ENCODE results near the gene CNGA3. TPM values are rescaled to one million over a fixed set of nuclear protein-coding genes. Genes with fewer than 3 reads are reported as not detected.
"Not testable (repeated sequence)": the region's sequence is repeated elsewhere in the genome, so short reads cannot be mapped to it uniquely, and the experiment has no call there.

The CNGA3 gene
- polyA plus RNA-seq, 3 donors, result not detected

GRCh38 chr2:98317214-98317613, 29.0 kb upstream of the CNGA3 start:
- DNase-seq (ENCODE audit: extremely low read depth in 1 of 11, low read depth in 9 of 11, low spot score in 4 of 11), result no peak

- DNase-seq (ENCODE audit: extremely low read depth in 1 of 11, low read depth in 9 of 11, low spot score in 4 of 11), result not testable (repeated sequence)
Measured at GRCh38 chr2:98320171-98320570, 26.1 kb upstream of the CNGA3 start.

- no peak for DNase-seq (ENCODE audit: extremely low read depth in 1 of 11, low read depth in 9 of 11, low spot score in 4 of 11)
Measured at GRCh38 chr2:98324181-98324580, 22.1 kb upstream of the CNGA3 start.

GRCh38 chr2:98327776-98328175, 18.5 kb upstream of the CNGA3 start:
- no peak for DNase-seq (ENCODE audit: extremely low read depth in 1 of 11, low read depth in 9 of 11, low spot score in 4 of 11)

- no peak for DNase-seq (ENCODE audit: extremely low read depth in 1 of 11, low read depth in 9 of 11, low spot score in 4 of 11)
Measured at GRCh38 chr2:98329549-98329948, 16.7 kb upstream of the CNGA3 start.

- DNase-seq (ENCODE audit: extremely low read depth in 1 of 11, low read depth in 9 of 11, low spot score in 4 of 11), result no peak
Measured at GRCh38 chr2:98332989-98333388, 13.3 kb upstream of the CNGA3 start.

- no peak for DNase-seq (ENCODE audit: extremely low read depth in 1 of 11, low read depth in 9 of 11, low spot score in 4 of 11)
Measured at GRCh38 chr2:98333922-98334321, 12.3 kb upstream of the CNGA3 start.

GRCh38 chr2:98334439-98335078, 11.7 kb upstream of the CNGA3 start:
- no peak for DNase-seq (ENCODE audit: extremely low read depth in 1 of 11, low read depth in 9 of 11, low spot score in 4 of 11)

- no peak for DNase-seq (ENCODE audit: extremely low read depth in 1 of 11, low read depth in 9 of 11, low spot score in 4 of 11)
Measured at GRCh38 chr2:98335271-98335670, 11.0 kb upstream of the CNGA3 start.

GRCh38 chr2:98341241-98341640, 5.0 kb upstream of the CNGA3 start:
- no peak for DNase-seq (ENCODE audit: extremely low read depth in 1 of 11, low read depth in 9 of 11, low spot score in 4 of 11)

- DNase-seq (ENCODE audit: extremely low read depth in 1 of 11, low read depth in 9 of 11, low spot score in 4 of 11), result no peak
Measured at GRCh38 chr2:98343285-98343684, 3.0 kb upstream of the CNGA3 start.

GRCh38 chr2:98347298-98348065, 1.2 kb downstream of the CNGA3 start:
- DNase-seq (ENCODE audit: extremely low read depth in 1 of 11, low read depth in 9 of 11, low spot score in 4 of 11), result no peak

GRCh38 chr2:98348066-98348561, 1.9 kb downstream of the CNGA3 start:
- no peak for DNase-seq (ENCODE audit: extremely low read depth in 1 of 11, low read depth in 9 of 11, low spot score in 4 of 11)

- no peak for DNase-seq (ENCODE audit: extremely low read depth in 1 of 11, low read depth in 9 of 11, low spot score in 4 of 11)
Measured at GRCh38 chr2:98350411-98350810, 4.2 kb downstream of the CNGA3 start.

GRCh38 chr2:98355881-98356280, 9.6 kb downstream of the CNGA3 start:
- DNase-seq (ENCODE audit: extremely low read depth in 1 of 11, low read depth in 9 of 11, low spot score in 4 of 11), result no peak

- DNase-seq (ENCODE audit: extremely low read depth in 1 of 11, low read depth in 9 of 11, low spot score in 4 of 11), result no peak
Measured at GRCh38 chr2:98356729-98357128, 10.5 kb downstream of the CNGA3 start.

GRCh38 chr2:98357849-98358248, 11.6 kb downstream of the CNGA3 start:
- no peak for DNase-seq (ENCODE audit: extremely low read depth in 1 of 11, low read depth in 9 of 11, low spot score in 4 of 11)

- DNase-seq (ENCODE audit: extremely low read depth in 1 of 11, low read depth in 9 of 11, low spot score in 4 of 11), result no peak
Measured at GRCh38 chr2:98359986-98360385, 13.7 kb downstream of the CNGA3 start.

- DNase-seq (ENCODE audit: extremely low read depth in 1 of 11, low read depth in 9 of 11, low spot score in 4 of 11), result no peak
Measured at GRCh38 chr2:98367721-98368120, 21.5 kb downstream of the CNGA3 start.

GRCh38 chr2:98369710-98370239, 23.5 kb downstream of the CNGA3 start:
- no peak for DNase-seq (ENCODE audit: extremely low read depth in 1 of 11, low read depth in 9 of 11, low spot score in 4 of 11)

Data from renal cortex interstitium (tissue), 11 donors.